Common myeloid progenitor, CD34-positive (primary cell): ENCODE data around the gene TRIM9.

ENCODE experiments used
- CTCF ChIA-PET: fragments of 350-600 bp; sonication (Branson Sonifier 250); formaldehyde crosslinking; loops from one replicate; lab custom pipeline; 2021; ENCODE audit warnings: antibody characterized with exemption; lab: Charles Lee
- POLR2A ChIA-PET: fragments of 350-600 bp; sonication (Branson Sonifier 250); formaldehyde crosslinking; loops from one replicate; lab custom pipeline; 2021; ENCODE audit warnings: antibody characterized with exemption; lab: Charles Lee
- DNase-seq, 3 donors: peaks; one replicate each; pipeline versions ENCODE4 v3.0.0 to v3.0.0-alpha.2; 2013
- H3K27ac ChIP-seq, 2 experiments: 1 replicate in 1 of 2; 2 replicates in 1 of 2; pipeline ENCODE4 v1.7.0; 2013; ENCODE audit warnings: inconsistent platforms in 2 of 2, low read length in 2 of 2, mild to moderate bottlenecking in 2 of 2, low read depth in 1 of 2, moderate library complexity in 1 of 2; ENCODE audit not compliant: severe bottlenecking in 2 of 2, insufficient read depth in 1 of 2, poor library complexity in 1 of 2
- H3K27me3 ChIP-seq, 5 experiments: replicated peaks in 2 of 5; 1 replicate in 3 of 5; 2 replicates in 2 of 5; pipeline versions ENCODE4 v1.6.1 to v1.7.0; 2013; ENCODE audit warnings: low read length in 4 of 5, mild to moderate bottlenecking in 2 of 5, moderate library complexity in 2 of 5, inconsistent platforms in 1 of 5; ENCODE audit not compliant: insufficient read depth in 5 of 5, control insufficient read depth in 4 of 5
- H3K36me3 ChIP-seq, 4 experiments: 1 replicate in 2 of 4; 2 replicates in 2 of 4; pipeline versions ENCODE4 v1.6.1 to v1.7.0; 2013; ENCODE audit warnings: low read length in 3 of 4, control low read depth in 1 of 4, mild to moderate bottlenecking in 1 of 4; ENCODE audit not compliant: control insufficient read depth in 4 of 4, insufficient read depth in 4 of 4
- H3K4me1 ChIP-seq, 4 experiments: 1 replicate in 3 of 4; 2 replicates in 1 of 4; pipeline versions ENCODE4 v1.6.1 to v1.7.1; 2013; ENCODE audit warnings: low read length in 3 of 4, mild to moderate bottlenecking in 3 of 4, control low read depth in 1 of 4, inconsistent platforms in 1 of 4, moderate library complexity in 1 of 4; ENCODE audit not compliant: control insufficient read depth in 4 of 4, insufficient read depth in 4 of 4; ENCODE audit errors: control extremely low read depth in 1 of 4
- H3K4me3 ChIP-seq, 7 experiments: 1 replicate in 4 of 7; 2 replicates in 3 of 7; pipeline versions ENCODE4 v1.5.1 to v1.7.0; 2013; ENCODE audit warnings: mild to moderate bottlenecking in 7 of 7, low read length in 6 of 7, moderate library complexity in 6 of 7, inconsistent platforms in 2 of 7, low read depth in 2 of 7, control low read depth in 1 of 7; ENCODE audit not compliant: insufficient read depth in 4 of 7, control insufficient read depth in 1 of 7; ENCODE audit errors: extremely low read depth in 1 of 7
- H3K9me3 ChIP-seq, 5 experiments: 1 replicate in 4 of 5; 2 replicates in 1 of 5; pipeline versions ENCODE4 v1.6.1 to v1.7.1; 2013; ENCODE audit warnings: low read length in 4 of 5, mild to moderate bottlenecking in 2 of 5, inconsistent platforms in 1 of 5, low read depth in 1 of 5, moderate library complexity in 1 of 5; ENCODE audit not compliant: control insufficient read depth in 4 of 5, insufficient read depth in 2 of 5; ENCODE audit errors: control extremely low read depth in 1 of 5
- WGBS: methylation state at CpG from one replicate; pipeline ENCODE4 v1.1.5; 2013; ENCODE audit not compliant: insufficient coverage; 5-methylcytosine and 5-hydroxymethylcytosine counted together

TRIM9 gene

GRCh38 chr14:51129130-51129529 is 34.2 kb upstream of the TRIM9 start:
- no peaks in the 10 kb centered on the region for H3K4me1 ChIP-seq
- H3K9me3 ChIP-seq = peaks cover 0 to 4% (median 1%) of the 10 kb centered on the region in 5 experiments
- no peak for DNase-seq

DNA sequence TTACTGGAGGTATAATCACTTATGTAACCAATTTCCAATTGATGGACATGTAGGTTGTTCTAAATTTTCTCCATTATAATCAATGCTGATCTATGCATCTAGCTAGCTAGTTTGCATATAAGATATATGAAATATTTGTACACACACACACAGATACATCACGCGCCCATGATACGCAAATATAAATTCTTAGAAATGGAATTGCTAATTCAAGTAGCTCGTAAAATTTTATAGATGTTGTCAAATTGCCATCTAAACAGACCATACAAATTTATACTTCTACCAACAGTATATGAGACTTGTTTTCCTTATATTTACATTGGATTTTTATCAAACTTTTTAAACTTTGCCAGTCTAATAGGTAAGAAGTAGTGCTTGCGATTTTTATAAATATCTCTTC is 29.1 kb upstream of the TRIM9 start:
- CTCF ChIA-PET = interaction anchor here (1.0 kb wide), 1 partner anchor 18 kb away, joined by 3 read pairs; no protein-coding TSS in a partner anchor
- no CpG with 5 or more reads among the region's 5 CpGs for WGBS

More at GRCh38 chr14:51129130-51129529, 34.2 kb upstream of the TRIM9 start:
- Histone ChIP-seq H3K27me3 (no peaks in the 10 kb centered on the region), H3K27ac (no peak overlapping the region), H3K36me3 (no peaks in the 10 kb centered on the region), H3K4me3 (no peak overlapping the region)
- WGBS = no CpG with 5 or more reads among the region's 4 CpGs
- ChIA-PET POLR2A (no interaction called here), CTCF (no interaction called here)

DNA sequence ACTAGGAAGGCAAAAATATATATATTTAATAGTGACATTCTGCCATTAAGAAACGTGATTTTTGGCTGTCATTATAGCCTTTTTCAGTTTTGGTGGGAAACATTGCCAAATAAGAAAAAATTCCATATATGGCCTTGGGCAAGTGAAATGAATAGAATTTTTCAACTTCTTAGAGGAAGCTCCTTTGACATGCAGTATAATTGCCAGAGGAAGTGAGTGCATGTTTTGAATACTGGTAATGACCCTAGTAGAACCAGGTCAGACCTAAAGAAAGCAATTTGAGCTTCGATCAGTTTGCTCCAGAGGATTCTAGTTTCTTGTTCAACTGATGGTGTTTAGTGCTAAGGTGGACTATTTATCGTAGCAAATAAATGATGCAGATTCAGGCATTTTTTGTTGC is 26.2 kb upstream of the TRIM9 start:
- ChIA-PET POLR2A (no interaction called here), CTCF (no interaction called here)
- 80% methylated on average over 1 of the region's 3 CpGs for WGBS
- H3K27me3 ChIP-seq = no peaks in the 10 kb centered on the region
- no peaks in the 10 kb centered on the region for H3K36me3 ChIP-seq
- no peak overlapping the region for H3K27ac ChIP-seq
- no peak for DNase-seq
- no peaks in the 10 kb centered on the region for H3K4me1 ChIP-seq
- no peak overlapping the region for H3K4me3 ChIP-seq
- no peaks in the 10 kb centered on the region for H3K9me3 ChIP-seq

More for the DNA sequence above, 29.1 kb upstream of the TRIM9 start:
- Histone ChIP-seq H3K27me3 (no peaks in the 10 kb centered on the region), H3K36me3 (no peaks in the 10 kb centered on the region), H3K4me1 (no peaks in the 10 kb centered on the region), H3K9me3 (no peaks in the 10 kb centered on the region), H3K27ac (no peak overlapping the region), H3K4me3 (no peak overlapping the region)
- DNase-seq = no peak
- POLR2A ChIA-PET = no interaction called here

DNA sequence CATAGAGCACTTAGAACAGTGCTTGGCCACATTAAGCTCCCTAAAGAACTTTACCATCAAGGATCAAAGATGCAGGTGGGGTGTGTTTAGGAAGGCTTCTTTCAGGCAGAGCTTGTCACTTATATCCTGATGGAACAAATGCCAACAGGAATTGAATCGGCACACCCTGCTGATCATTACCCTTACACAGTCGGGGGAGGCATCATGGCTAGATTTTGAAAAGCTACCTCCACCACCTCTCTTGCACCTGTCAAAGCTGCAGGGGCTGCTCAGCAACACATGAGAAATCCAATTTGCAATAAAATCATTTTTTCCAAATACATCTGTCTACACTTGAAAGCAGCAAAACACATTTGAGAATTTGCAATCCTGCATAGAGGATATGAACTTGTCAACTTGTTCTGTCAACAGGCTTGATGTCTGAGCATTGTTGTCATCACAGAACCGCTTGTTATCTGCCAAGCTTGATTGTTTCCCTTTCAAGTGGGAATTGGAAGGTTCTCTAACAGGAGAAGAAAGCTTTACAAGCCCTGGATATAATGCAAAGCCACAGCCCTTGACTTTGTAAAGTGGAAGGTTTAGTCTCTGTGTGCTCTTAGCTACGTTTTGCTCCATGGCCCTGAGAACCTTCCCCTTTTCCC is 24.6 kb upstream of the TRIM9 start:
- CTCF ChIA-PET = interaction anchor here (1.7 kb wide), 1 partner anchor 12 kb away, joined by 4 read pairs; no protein-coding TSS in a partner anchor
- no peak for DNase-seq
- POLR2A ChIA-PET = no interaction called here
- no peaks in the 10 kb centered on the region for H3K9me3 ChIP-seq
- H3K4me3 ChIP-seq = no peak overlapping the region
- 88% methylated on average over 2 of the region's 4 CpGs for WGBS
- no peaks in the 10 kb centered on the region for H3K4me1 ChIP-seq
- H3K36me3 ChIP-seq = no peaks in the 10 kb centered on the region
- H3K27me3 ChIP-seq = no peaks in the 10 kb centered on the region
- no peak overlapping the region for H3K27ac ChIP-seq

DNA sequence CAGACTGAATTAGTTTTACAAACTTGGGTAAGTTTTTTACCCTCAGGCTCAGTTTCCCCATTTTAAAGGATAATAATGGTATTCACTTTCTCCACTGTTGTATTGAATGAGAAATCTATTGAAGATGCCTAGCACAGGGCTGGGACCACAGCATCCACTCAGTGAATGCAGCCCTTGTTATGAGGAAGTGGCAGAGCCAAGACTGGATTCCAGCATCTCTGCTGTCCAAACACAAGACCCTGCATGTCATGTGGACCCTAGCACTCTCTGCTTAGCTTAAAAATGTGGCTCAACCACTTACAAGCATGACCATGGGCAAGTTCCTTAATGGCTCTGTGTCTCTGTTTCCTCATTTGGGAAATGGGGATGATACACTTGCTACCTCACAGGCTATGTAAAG is 24.1 kb upstream of the TRIM9 start:
- no peak for DNase-seq
- ChIA-PET CTCF (no interaction called here), POLR2A (no interaction called here)
- H3K4me3 ChIP-seq = no peak overlapping the region
- H3K27me3 ChIP-seq = no peaks in the 10 kb centered on the region
- no peaks in the 10 kb centered on the region for H3K9me3 ChIP-seq
- no peak overlapping the region for H3K27ac ChIP-seq
- no peaks in the 10 kb centered on the region for H3K36me3 ChIP-seq
- H3K4me1 ChIP-seq = no peaks in the 10 kb centered on the region

- CTCF ChIA-PET = no interaction called here
- POLR2A ChIA-PET = no interaction called here
- H3K27me3 ChIP-seq = no peaks in the 10 kb centered on the region
These were observed 22.7 kb upstream of the TRIM9 start for GRCh38 chr14:51117593-51117992.

GRCh38 chr14:51116682-51117081 is 21.8 kb upstream of the TRIM9 start:
- CTCF ChIA-PET = interaction anchor here (1.1 kb wide), 2 partner anchors 9 to 21 kb away, joined by 3 to 4 read pairs; no protein-coding TSS in a partner anchor
- Histone ChIP-seq H3K36me3 (no peaks in the 10 kb centered on the region), H3K27me3 (no peaks in the 10 kb centered on the region), H3K27ac (no peak overlapping the region), H3K9me3 (no peaks in the 10 kb centered on the region), H3K4me1 (no peaks in the 10 kb centered on the region), H3K4me3 (no peak overlapping the region)
- no CpG with 5 or more reads among the region's 1 CpG for WGBS
- POLR2A ChIA-PET = no interaction called here
- no peak for DNase-seq

More at GRCh38 chr14:51117593-51117992, 22.7 kb upstream of the TRIM9 start:
- Histone ChIP-seq H3K36me3 (no peaks in the 10 kb centered on the region), H3K9me3 (no peaks in the 10 kb centered on the region), H3K27ac (no peak overlapping the region), H3K4me3 (no peak overlapping the region), H3K4me1 (no peaks in the 10 kb centered on the region)
- DNase-seq = no peak
- 100% methylated on average over 1 of the region's 1 CpG for WGBS
